Calu3 (cell line): ENCODE results near the gene M1AP. TPM values are rescaled to one million over a fixed set of nuclear protein-coding genes. Genes with fewer than 3 reads are reported as not detected.

ENCODE experiments used
- BruUV-seq: library from RNA; stranded (reverse); fragments of 400-500 nt; replicated peaks from 2 replicates; lab custom pipeline; 2021; lab: Mats Ljungman, UMichigan
- CTCF ChIA-PET: fragments of 300-600 bp; sonication (Branson Sonifier 250); formaldehyde crosslinking; loops from one replicate; lab custom pipeline; 2022; ENCODE audit warnings: antibody characterized with exemption; lab: Charles Lee
- DNase-seq: peaks from one replicate; pipeline ENCODE4 v3.0.0; 2022
- H3K27ac Mint-ChIP-seq: one replicate; pipeline ENCODE4 v1.8.0; 2022; ENCODE audit warnings: mixed read lengths; ENCODE audit not compliant: unreplicated experiment
- H3K27me3 Mint-ChIP-seq: one replicate; pipeline ENCODE4 v1.8.0; 2022; ENCODE audit warnings: mixed read lengths; ENCODE audit not compliant: unreplicated experiment
- H3K36me3 Mint-ChIP-seq: one replicate; pipeline ENCODE4 v1.8.0; 2022; ENCODE audit warnings: mild to moderate bottlenecking, moderate library complexity, mixed read lengths; ENCODE audit not compliant: insufficient read depth, unreplicated experiment
- H3K4me1 Mint-ChIP-seq: one replicate; pipeline ENCODE4 v1.8.0; 2022; ENCODE audit warnings: mild to moderate bottlenecking, low read depth, mixed read lengths; ENCODE audit not compliant: unreplicated experiment
- H3K4me3 Mint-ChIP-seq: one replicate; pipeline ENCODE4 v1.8.0; 2022; ENCODE audit warnings: mild to moderate bottlenecking, low read depth, moderate library complexity, mixed read lengths; ENCODE audit not compliant: unreplicated experiment
- H3K9me3 Mint-ChIP-seq: one replicate; pipeline ENCODE4 v1.8.0; 2022; ENCODE audit warnings: low read depth, mixed read lengths; ENCODE audit not compliant: unreplicated experiment
- intact Hi-C: fragments of 100-400 bp; cut with micrococcal nuclease; formaldehyde crosslinking; loops from one replicate; pipeline ENCODE4 v1.10.0; 2022; ENCODE audit not compliant: unreplicated experiment
- total RNA-seq: library from RNA; stranded (reverse); gene quantifications from 2 replicates; pipeline ENCODE4 v1.2.3, GENCODE V29; 2022
- TF ChIP-seq, protein P1 (sequence below): fragments of 200-600 bp; IDR thresholded peaks from one replicate; pipeline ENCODE4 v1.8.0; 2022; ENCODE audit warnings: antibody characterized with exemption; ENCODE audit not compliant: unreplicated experiment

Gene M1AP
- total RNA-seq, 1 experiment from 2014 or later, result not detected

DNA sequence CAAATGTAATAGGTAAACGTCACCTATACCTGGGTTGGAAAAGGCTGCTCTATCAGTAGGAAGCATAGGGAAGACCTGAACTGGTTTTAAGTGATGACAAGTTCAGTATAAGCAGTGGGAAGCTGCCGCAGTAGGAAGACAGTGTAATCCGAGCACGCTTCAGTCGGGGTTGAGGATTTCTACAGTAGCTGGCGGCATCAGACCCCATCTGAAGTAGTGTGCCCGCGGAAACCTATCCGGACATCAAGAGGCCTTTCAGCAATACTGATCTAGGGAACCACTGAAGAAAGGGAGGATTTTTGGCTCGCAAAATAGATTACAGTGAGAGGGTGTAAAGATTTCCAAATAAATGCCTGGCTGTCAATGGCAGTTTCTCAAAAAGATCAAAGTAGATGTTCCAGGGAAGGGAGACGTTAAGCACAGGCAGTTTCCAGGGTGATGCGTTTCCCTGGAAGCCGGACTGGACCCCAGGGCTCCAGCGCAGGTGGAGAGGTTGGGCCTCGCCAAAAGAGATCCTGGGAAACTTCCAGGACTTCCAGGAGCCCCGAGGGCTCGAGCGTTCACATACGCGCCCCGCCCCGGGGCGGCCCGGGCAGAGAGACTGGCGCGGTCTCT lies 99.7 kb downstream of the M1AP start:
- H3K4me3 Mint-ChIP-seq, result peak overlapping the region; percentile 70
- no peak for DNase-seq
- H3K9me3 Mint-ChIP-seq, result no peaks in the 10 kb centered on the region
- H3K27ac Mint-ChIP-seq, result no peak overlapping the region
- H3K4me1 Mint-ChIP-seq, result peaks cover 27% of the 10 kb centered on the region
- CTCF ChIA-PET, result interaction anchor here (0.5 kb wide), 1 partner anchor 702 kb away, joined by 4 read pairs; no protein-coding TSS in a partner anchor
- BruUV-seq, result no TSS peak
- no peaks in the 10 kb centered on the region for H3K27me3 Mint-ChIP-seq
- H3K36me3 Mint-ChIP-seq, result peaks cover 11% of the 10 kb centered on the region
- intact Hi-C loops, result no loop called here
- TF ChIP-seq, protein P1, sequence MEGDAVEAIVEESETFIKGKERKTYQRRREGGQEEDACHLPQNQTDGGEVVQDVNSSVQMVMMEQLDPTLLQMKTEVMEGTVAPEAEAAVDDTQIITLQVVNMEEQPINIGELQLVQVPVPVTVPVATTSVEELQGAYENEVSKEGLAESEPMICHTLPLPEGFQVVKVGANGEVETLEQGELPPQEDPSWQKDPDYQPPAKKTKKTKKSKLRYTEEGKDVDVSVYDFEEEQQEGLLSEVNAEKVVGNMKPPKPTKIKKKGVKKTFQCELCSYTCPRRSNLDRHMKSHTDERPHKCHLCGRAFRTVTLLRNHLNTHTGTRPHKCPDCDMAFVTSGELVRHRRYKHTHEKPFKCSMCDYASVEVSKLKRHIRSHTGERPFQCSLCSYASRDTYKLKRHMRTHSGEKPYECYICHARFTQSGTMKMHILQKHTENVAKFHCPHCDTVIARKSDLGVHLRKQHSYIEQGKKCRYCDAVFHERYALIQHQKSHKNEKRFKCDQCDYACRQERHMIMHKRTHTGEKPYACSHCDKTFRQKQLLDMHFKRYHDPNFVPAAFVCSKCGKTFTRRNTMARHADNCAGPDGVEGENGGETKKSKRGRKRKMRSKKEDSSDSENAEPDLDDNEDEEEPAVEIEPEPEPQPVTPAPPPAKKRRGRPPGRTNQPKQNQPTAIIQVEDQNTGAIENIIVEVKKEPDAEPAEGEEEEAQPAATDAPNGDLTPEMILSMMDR, result no peak

DNA sequence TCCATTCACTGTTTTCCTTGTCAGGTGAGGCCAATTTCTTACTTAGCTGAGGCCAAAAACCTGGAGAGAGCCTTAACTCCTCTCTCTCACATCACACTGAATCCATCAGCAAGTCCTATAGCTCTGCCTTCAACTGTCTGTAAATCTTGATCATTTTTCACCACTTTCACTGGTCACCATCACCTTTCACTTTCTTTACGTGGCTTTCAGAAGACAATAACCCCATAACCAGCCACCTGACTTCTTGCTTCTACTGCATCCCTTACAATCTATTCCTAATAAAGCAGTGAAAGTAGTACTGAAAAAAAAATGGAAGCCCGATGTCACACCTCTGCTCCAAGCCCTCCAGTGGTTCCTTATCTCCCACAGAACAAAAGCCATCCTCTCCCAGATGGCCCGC lies 102.1 kb downstream of the M1AP start:
- CTCF ChIA-PET, result no interaction called here
- Mint-ChIP-seq H3K27me3 (no peaks in the 10 kb centered on the region), H3K27ac (no peak overlapping the region), H3K4me1 (peaks cover 9% of the 10 kb centered on the region), H3K9me3 (no peaks in the 10 kb centered on the region), H3K36me3 (peaks cover 10% of the 10 kb centered on the region), H3K4me3 (no peak overlapping the region)
- no TSS peak for BruUV-seq
- intact Hi-C loops, result no loop called here
- TF ChIP-seq, protein P1, result no peak
- DNase-seq, result no peak

DNA sequence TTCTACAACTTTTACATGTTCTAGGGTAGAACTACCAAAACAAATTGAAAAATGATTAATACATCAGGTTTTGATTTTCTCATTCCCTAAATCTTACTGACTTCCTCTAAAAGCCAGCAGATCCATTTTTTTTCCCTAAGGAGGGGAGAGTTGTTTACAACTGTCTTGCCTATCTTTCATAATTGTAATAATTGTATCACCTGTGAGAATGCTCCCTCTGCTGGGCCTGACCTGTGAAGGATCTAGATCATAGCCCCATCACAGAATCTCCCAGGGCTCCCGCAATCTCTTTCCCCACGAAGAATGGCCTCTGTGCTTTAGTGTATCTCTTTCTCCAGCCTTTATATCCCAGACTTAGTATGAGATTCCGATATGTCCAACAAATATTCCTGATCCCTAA lies 103.5 kb downstream of the M1AP start:
- peaks cover 7% of the 10 kb centered on the region for H3K36me3 Mint-ChIP-seq
- TF ChIP-seq, protein P1, result peak; percentile 27
- peaks cover 4% of the 10 kb centered on the region for H3K4me1 Mint-ChIP-seq
- intact Hi-C loops, result loop anchor here (2.0 kb wide), 1 partner anchor 42 kb away; no protein-coding TSS in a partner anchor
- H3K9me3 Mint-ChIP-seq, result no peaks in the 10 kb centered on the region
- BruUV-seq, result no TSS peak
- no peak for DNase-seq
- H3K4me3 Mint-ChIP-seq, result no peak overlapping the region
- no peaks in the 10 kb centered on the region for H3K27me3 Mint-ChIP-seq
- CTCF ChIA-PET, result no interaction called here
- no peak overlapping the region for H3K27ac Mint-ChIP-seq

DNA sequence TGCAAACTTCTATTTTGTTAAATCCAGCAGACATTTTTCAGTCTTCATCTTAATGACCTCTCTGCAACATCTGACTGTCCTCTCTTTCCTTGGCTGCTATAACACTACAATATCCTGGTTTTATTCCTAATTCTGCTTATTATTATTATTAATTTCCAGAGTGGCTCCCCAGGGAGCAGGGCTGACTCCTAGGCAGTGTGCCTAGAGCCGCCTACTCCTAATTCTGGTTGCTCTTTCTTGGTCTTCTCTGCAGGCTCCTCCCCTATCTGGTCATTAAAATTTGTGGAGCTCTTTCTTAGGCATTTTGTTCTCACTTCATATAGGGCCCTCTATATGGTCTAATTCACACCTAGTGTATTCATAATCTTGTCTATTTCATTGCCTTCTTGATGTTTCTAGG lies 105.2 kb downstream of the M1AP start:
- no peak overlapping the region for H3K4me3 Mint-ChIP-seq
- CTCF ChIA-PET, result no interaction called here
- intact Hi-C loops, result no loop called here

More for the DNA sequence above, 105.2 kb downstream of the M1AP start:
- no TSS peak for BruUV-seq
- H3K9me3 Mint-ChIP-seq, result no peaks in the 10 kb centered on the region
- DNase-seq, result no peak
- H3K36me3 Mint-ChIP-seq, result no peaks in the 10 kb centered on the region
- TF ChIP-seq, protein P1, result no peak
- H3K27ac Mint-ChIP-seq, result no peak overlapping the region
- H3K4me1 Mint-ChIP-seq, result no peaks in the 10 kb centered on the region
- H3K27me3 Mint-ChIP-seq, result peaks cover 15% of the 10 kb centered on the region
